Ishikawa (cell line): Measurements from ENCODE around the gene CKMT1A.
A peak's percentile ranks its signal among the peaks of the same experiment; 100 is the strongest.

Experiments
- CEBPB ChIP-seq: IDR thresholded peaks from 2 replicates; pipeline ENCODE4 v1.6.1; 2012
- CREB1 ChIP-seq: IDR thresholded peaks from 2 replicates; pipeline ENCODE4 v1.6.1; 2012; ENCODE audit warnings: low read depth
- EGR1 ChIP-seq: IDR thresholded peaks from 2 replicates; pipeline ENCODE4 v1.6.1; 2012
- EP300 ChIP-seq: IDR thresholded peaks from 2 replicates; pipeline ENCODE4 v1.6.1; 2012; ENCODE audit warnings: borderline replicate concordance
- FOXM1 ChIP-seq: IDR thresholded peaks from 2 replicates; pipeline ENCODE4 v1.6.1; 2012; ENCODE audit warnings: low read depth, borderline replicate concordance
- MAX ChIP-seq: IDR thresholded peaks from 2 replicates; pipeline ENCODE4 v1.6.1; 2012
- NFIC ChIP-seq: IDR thresholded peaks from 2 replicates; pipeline ENCODE4 v1.6.1; 2012
- RAD21 ChIP-seq: IDR thresholded peaks from 2 replicates; pipeline ENCODE4 v1.6.1; 2012; ENCODE audit warnings: low read depth
- REST ChIP-seq: IDR thresholded peaks from 2 replicates; pipeline ENCODE4 v1.6.1; 2012; ENCODE audit warnings: low read depth, mild to moderate bottlenecking
- TAF1 ChIP-seq: IDR thresholded peaks from 2 replicates; pipeline ENCODE4 v1.6.1; 2012; ENCODE audit warnings: low read depth, mild to moderate bottlenecking
- TCF12 ChIP-seq: IDR thresholded peaks from 2 replicates; pipeline ENCODE4 v1.6.1; 2012; ENCODE audit warnings: low read depth
- TEAD4 ChIP-seq: IDR thresholded peaks from 2 replicates; pipeline ENCODE4 v1.6.1; 2012
- USF1 ChIP-seq: IDR thresholded peaks from 2 replicates; pipeline ENCODE4 v1.6.1; 2012
- YY1 ChIP-seq: IDR thresholded peaks from 2 replicates; pipeline ENCODE4 v1.6.1; 2012; ENCODE audit warnings: low read depth
- ZBTB7A ChIP-seq: IDR thresholded peaks from 2 replicates; pipeline ENCODE4 v1.6.1; 2012; ENCODE audit warnings: low read depth

CKMT1A gene

GRCh38 chr15:43702701-43703424 lies 9.2 kb downstream of the CKMT1A start:
- TF ChIP-seq EP300 (no peak), NFIC (no peak), CEBPB (no peak), TCF12 (no peak), REST (no peak), CREB1 (no peak), MAX (no peak), EGR1 (no peak), USF1 (no peak), RAD21 (no peak), YY1 (no peak), FOXM1 (no peak), ZBTB7A (no peak), TEAD4 (no peak), TAF1 (no peak)

GRCh38 chr15:43723151-43723550 lies 29.5 kb downstream of the CKMT1A start:
- no peak for TF ChIP-seq TAF1
- TF ChIP-seq ZBTB7A: no peak
- TF ChIP-seq TEAD4: no peak
- TF ChIP-seq NFIC: no peak
- no peak for TF ChIP-seq EGR1

GRCh38 chr15:43735416-43735815 lies 41.8 kb downstream of the CKMT1A start:
- TF ChIP-seq YY1: no peak
- TF ChIP-seq ZBTB7A: no peak
- no peak for TF ChIP-seq EGR1
- TF ChIP-seq TAF1: no peak
- no peak for TF ChIP-seq NFIC
- TF ChIP-seq CREB1: no peak
- no peak for TF ChIP-seq EP300
- no peak for TF ChIP-seq TEAD4
- no peak for TF ChIP-seq REST

GRCh38 chr15:43746245-43746902 lies 52.7 kb downstream of the CKMT1A start, which contains the start of gene PDIA3:
PDIA3 (plus strand) TSS chr15:43746438; CDS start chr15:43746540, 102 bp downstream.
- TF ChIP-seq YY1: peak; percentile 21; the same call in 1 of the 2 replicates
- TF ChIP-seq TCF12: peak; percentile 24; the same call in 1 of the 2 replicates
- peak; percentile 5; the same call in 1 of the 2 replicates for TF ChIP-seq TEAD4
- TF ChIP-seq EGR1: peak; percentile 28; the same call in 1 of the 2 replicates
- peak; percentile 83 for TF ChIP-seq TAF1
- peak; percentile 76 for TF ChIP-seq MAX

- TF ChIP-seq TCF12 (no peak), ZBTB7A (no peak), CREB1 (no peak), REST (no peak), USF1 (no peak), NFIC (no peak), CEBPB (no peak), MAX (no peak), FOXM1 (no peak), EGR1 (no peak), EP300 (no peak), YY1 (no peak), TEAD4 (no peak), TAF1 (no peak), RAD21 (no peak)
Measured at GRCh38 chr15:43748376-43748775, 54.7 kb downstream of the CKMT1A start.
